ENCODE data around the gene DRC1. TPM values are rescaled to one million over a fixed set of nuclear protein-coding genes. Genes with fewer than 3 reads are reported as not detected.
A peak's percentile ranks its signal among the peaks of the same experiment; 100 is the strongest.

The DRC1 gene
- total and polyA plus RNA-seq, 9 donors: 0.09 to 0.58 (median 0.23) TPM

- Histone ChIP-seq H3K36me3 (ENCODE audit: control insufficient read depth, insufficient read depth, low read length) (no peaks in the 10 kb centered on the region), H3K4me1 (ENCODE audit: control insufficient read depth, insufficient read depth, low read length) (peaks cover 13% of the 10 kb centered on the region), H3K4me3 (ENCODE audit: low read length) (no peak overlapping the region), H3K27ac (ENCODE audit: low read length) (no peak overlapping the region), H3K9me3 (replicated peaks; ENCODE audit: control insufficient read depth, low read depth, low read length) (no peaks in the 10 kb centered on the region), H3K27me3 (ENCODE audit: control insufficient read depth, insufficient read depth, low read length) (peaks cover 2% of the 10 kb centered on the region)
- DNase-seq: no peak
- WGBS (ENCODE audit: insufficient coverage): 85% methylated on average over 5 of the region's 10 CpGs
These were observed 52.9 kb downstream of the DRC1 start for GRCh38 chr2:26454561-26455001.

GRCh38 chr2:26455037-26455669, 53.4 kb downstream of the DRC1 start:
- no peak for DNase-seq
- H3K4me1 ChIP-seq (ENCODE audit: control insufficient read depth, insufficient read depth, low read length): peaks cover 13% of the 10 kb centered on the region
- H3K4me3 ChIP-seq (ENCODE audit: low read length): no peak overlapping the region
- no peaks in the 10 kb centered on the region for H3K36me3 ChIP-seq (ENCODE audit: control insufficient read depth, insufficient read depth, low read length)
- no peaks in the 10 kb centered on the region for H3K9me3 ChIP-seq (replicated peaks; ENCODE audit: control insufficient read depth, low read depth, low read length)
- peaks cover 2% of the 10 kb centered on the region for H3K27me3 ChIP-seq (ENCODE audit: control insufficient read depth, insufficient read depth, low read length)
- WGBS (ENCODE audit: insufficient coverage): 71% methylated on average over 8 of the region's 11 CpGs
- no peak overlapping the region for H3K27ac ChIP-seq (ENCODE audit: low read length)

- H3K27ac ChIP-seq (ENCODE audit: low read length): peak overlapping the region; percentile 7
- WGBS (ENCODE audit: insufficient coverage): 61% methylated on average over 14 of the region's 18 CpGs
These were observed 54.1 kb downstream of the DRC1 start for GRCh38 chr2:26455670-26456439.

GRCh38 chr2:26456440-26457250, 54.9 kb downstream of the DRC1 start:
- Histone ChIP-seq H3K4me3 (ENCODE audit: low read length) (no peak overlapping the region), H3K9me3 (replicated peaks; ENCODE audit: control insufficient read depth, low read depth, low read length) (no peaks in the 10 kb centered on the region), H3K27ac (ENCODE audit: low read length) (no peak overlapping the region), H3K4me1 (ENCODE audit: control insufficient read depth, insufficient read depth, low read length) (peaks cover 13% of the 10 kb centered on the region), H3K36me3 (ENCODE audit: control insufficient read depth, insufficient read depth, low read length) (no peaks in the 10 kb centered on the region), H3K27me3 (ENCODE audit: control insufficient read depth, insufficient read depth, low read length) (peaks cover 2% of the 10 kb centered on the region)
- no peak for DNase-seq
- WGBS (ENCODE audit: insufficient coverage): 89% methylated on average over 10 of the region's 10 CpGs

More at GRCh38 chr2:26455670-26456439, 54.1 kb downstream of the DRC1 start:
- H3K4me1 ChIP-seq (ENCODE audit: control insufficient read depth, insufficient read depth, low read length): peaks cover 13% of the 10 kb centered on the region
- no peaks in the 10 kb centered on the region for H3K9me3 ChIP-seq (replicated peaks; ENCODE audit: control insufficient read depth, low read depth, low read length)
- peak; percentile 64 for DNase-seq
- H3K36me3 ChIP-seq (ENCODE audit: control insufficient read depth, insufficient read depth, low read length): no peaks in the 10 kb centered on the region
- no peak overlapping the region for H3K4me3 ChIP-seq (ENCODE audit: low read length)
- peaks cover 2% of the 10 kb centered on the region for H3K27me3 ChIP-seq (ENCODE audit: control insufficient read depth, insufficient read depth, low read length)

GRCh38 chr2:26457251-26457666, 55.5 kb downstream of the DRC1 start:
- DNase-seq: no peak
- 47% methylated on average over 10 of the region's 11 CpGs for WGBS (ENCODE audit: insufficient coverage)
- H3K4me1 ChIP-seq (ENCODE audit: control insufficient read depth, insufficient read depth, low read length): peaks cover 13% of the 10 kb centered on the region

GRCh38 chr2:26457695-26458364, 56.1 kb downstream of the DRC1 start:
- Histone ChIP-seq H3K4me1 (ENCODE audit: control insufficient read depth, insufficient read depth, low read length) (peaks cover 18% of the 10 kb centered on the region), H3K27me3 (ENCODE audit: control insufficient read depth, insufficient read depth, low read length) (peaks cover 2% of the 10 kb centered on the region), H3K36me3 (ENCODE audit: control insufficient read depth, insufficient read depth, low read length) (no peaks in the 10 kb centered on the region), H3K4me3 (ENCODE audit: low read length) (no peak overlapping the region), H3K9me3 (replicated peaks; ENCODE audit: control insufficient read depth, low read depth, low read length) (no peaks in the 10 kb centered on the region), H3K27ac (ENCODE audit: low read length) (no peak overlapping the region)
- WGBS (ENCODE audit: insufficient coverage): 78% methylated on average over 11 of the region's 19 CpGs
- DNase-seq: no peak

More at GRCh38 chr2:26457251-26457666, 55.5 kb downstream of the DRC1 start:
- Histone ChIP-seq H3K36me3 (ENCODE audit: control insufficient read depth, insufficient read depth, low read length) (no peaks in the 10 kb centered on the region), H3K27me3 (ENCODE audit: control insufficient read depth, insufficient read depth, low read length) (peaks cover 2% of the 10 kb centered on the region), H3K4me3 (ENCODE audit: low read length) (no peak overlapping the region), H3K27ac (ENCODE audit: low read length) (no peak overlapping the region), H3K9me3 (replicated peaks; ENCODE audit: control insufficient read depth, low read depth, low read length) (no peaks in the 10 kb centered on the region)

GRCh38 chr2:26458365-26459042, 56.8 kb downstream of the DRC1 start:
- Histone ChIP-seq H3K36me3 (ENCODE audit: control insufficient read depth, insufficient read depth, low read length) (no peaks in the 10 kb centered on the region), H3K27ac (ENCODE audit: low read length) (no peak overlapping the region), H3K4me3 (ENCODE audit: low read length) (no peak overlapping the region), H3K4me1 (ENCODE audit: control insufficient read depth, insufficient read depth, low read length) (peaks cover 24% of the 10 kb centered on the region), H3K9me3 (replicated peaks; ENCODE audit: control insufficient read depth, low read depth, low read length) (no peaks in the 10 kb centered on the region), H3K27me3 (ENCODE audit: control insufficient read depth, insufficient read depth, low read length) (peaks cover 2% of the 10 kb centered on the region)
- no peak for DNase-seq
- WGBS (ENCODE audit: insufficient coverage): 92% methylated on average over 11 of the region's 14 CpGs

GRCh38 chr2:26459991-26460612, 58.4 kb downstream of the DRC1 start:
- DNase-seq: no peak
- 79% methylated on average over 13 of the region's 15 CpGs for WGBS (ENCODE audit: insufficient coverage)
- H3K4me1 ChIP-seq (ENCODE audit: control insufficient read depth, insufficient read depth, low read length): peaks cover 24% of the 10 kb centered on the region
- H3K27me3 ChIP-seq (ENCODE audit: control insufficient read depth, insufficient read depth, low read length): no peaks in the 10 kb centered on the region
- no peak overlapping the region for H3K4me3 ChIP-seq (ENCODE audit: low read length)
- H3K27ac ChIP-seq (ENCODE audit: low read length): no peak overlapping the region
- peaks cover under 1% of the 10 kb centered on the region for H3K36me3 ChIP-seq (ENCODE audit: control insufficient read depth, insufficient read depth, low read length)
- H3K9me3 ChIP-seq (replicated peaks; ENCODE audit: control insufficient read depth, low read depth, low read length): no peaks in the 10 kb centered on the region

- WGBS (ENCODE audit: insufficient coverage): 87% methylated on average over 17 of the region's 19 CpGs
- DNase-seq: no peak
- H3K4me1 ChIP-seq (ENCODE audit: control insufficient read depth, insufficient read depth, low read length): peaks cover 19% of the 10 kb centered on the region
These were observed 58.9 kb downstream of the DRC1 start for GRCh38 chr2:26460613-26461031.

More at GRCh38 chr2:26460613-26461031, 58.9 kb downstream of the DRC1 start:
- Histone ChIP-seq H3K4me3 (ENCODE audit: low read length) (no peak overlapping the region), H3K27ac (ENCODE audit: low read length) (no peak overlapping the region), H3K27me3 (ENCODE audit: control insufficient read depth, insufficient read depth, low read length) (no peaks in the 10 kb centered on the region), H3K36me3 (ENCODE audit: control insufficient read depth, insufficient read depth, low read length) (peaks cover 5% of the 10 kb centered on the region), H3K9me3 (replicated peaks; ENCODE audit: control insufficient read depth, low read depth, low read length) (no peaks in the 10 kb centered on the region)
